ENCODE results near the gene KIF16B. TPM values are rescaled to one million over a fixed set of nuclear protein-coding genes. Genes with fewer than 3 reads are reported as not detected.

KIF16B gene
- total RNA-seq, 1 donor from 2014 or later: 17.6 TPM

DNA sequence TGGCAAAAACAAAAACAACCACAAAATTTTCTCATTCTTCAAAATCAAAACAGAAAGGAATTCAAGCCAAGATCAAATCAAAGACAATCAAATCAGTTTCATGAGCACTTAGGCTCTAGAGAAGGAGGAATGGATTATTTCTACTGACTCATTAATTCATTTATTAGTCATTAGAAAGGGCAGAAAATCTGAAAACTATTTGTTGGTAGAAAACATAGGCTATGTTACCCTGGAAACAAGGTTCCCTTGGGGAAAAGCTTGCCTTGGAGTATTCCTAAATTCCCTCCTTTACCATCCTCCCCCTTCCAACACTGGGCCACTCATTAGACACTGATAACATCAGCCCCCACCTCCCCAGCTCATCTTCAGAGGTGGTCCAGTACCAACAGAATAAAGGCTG, 17.5 kb downstream of the KIF16B start:
- DNase-seq (ENCODE audit: low spot score): no peak

DNA sequence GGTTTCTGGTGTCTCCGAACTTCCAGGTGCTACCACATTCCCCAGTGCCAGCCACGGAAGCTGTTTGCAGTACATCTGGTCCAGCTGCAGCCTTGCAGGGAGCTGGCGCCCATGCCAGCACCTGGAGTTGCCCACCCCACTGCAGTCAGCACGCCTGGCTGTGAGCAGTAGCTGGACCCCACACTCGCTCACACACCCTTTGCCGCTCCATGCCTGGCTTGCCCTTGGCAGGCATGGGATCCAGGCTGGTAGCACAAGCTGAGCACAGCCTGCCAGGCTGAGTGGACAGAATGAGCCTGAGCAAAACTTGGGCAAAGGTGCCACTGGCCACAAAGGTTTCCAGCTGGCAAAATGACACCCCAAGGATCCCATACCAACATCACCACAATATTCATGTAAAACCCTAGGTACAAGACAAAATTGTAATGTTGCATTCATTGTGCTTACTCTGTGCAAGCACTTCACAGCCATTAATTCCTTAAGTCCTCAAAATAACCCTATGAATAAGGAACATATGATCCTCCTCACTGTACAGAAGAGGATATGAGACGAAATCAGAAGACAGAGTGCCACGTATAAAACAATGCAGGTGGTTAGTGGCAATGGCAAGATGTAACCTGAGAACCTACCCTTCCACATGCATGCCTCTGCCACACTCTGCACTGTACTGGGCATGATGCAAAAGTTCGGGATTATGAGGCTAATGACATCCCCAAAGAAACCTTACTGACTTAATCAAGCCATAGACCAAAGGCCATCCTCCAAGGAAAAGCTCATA, 18.3 kb downstream of the KIF16B start:
- DNase-seq (ENCODE audit: low spot score): no peak

DNA sequence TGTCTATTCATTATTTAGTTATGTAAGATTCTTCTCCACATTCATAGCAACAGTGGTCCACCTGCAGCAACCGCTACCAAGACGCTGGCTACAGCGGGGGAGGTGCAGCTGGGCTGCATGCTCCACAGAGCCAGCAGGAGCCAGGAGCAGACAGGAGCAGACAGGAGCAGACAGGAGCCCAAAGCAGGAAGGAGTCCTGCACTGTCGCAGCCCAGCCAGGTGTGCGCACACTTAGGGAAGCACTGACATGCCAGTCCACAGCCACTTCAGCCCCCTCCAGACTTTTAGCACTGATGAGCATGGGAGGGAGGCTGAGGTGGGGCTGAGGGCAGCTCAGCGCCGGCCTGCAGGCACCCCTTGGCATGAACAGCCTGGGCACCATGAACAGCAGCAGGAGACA, 19.6 kb downstream of the KIF16B start:
- DNase-seq (ENCODE audit: low spot score): no peak

DNA sequence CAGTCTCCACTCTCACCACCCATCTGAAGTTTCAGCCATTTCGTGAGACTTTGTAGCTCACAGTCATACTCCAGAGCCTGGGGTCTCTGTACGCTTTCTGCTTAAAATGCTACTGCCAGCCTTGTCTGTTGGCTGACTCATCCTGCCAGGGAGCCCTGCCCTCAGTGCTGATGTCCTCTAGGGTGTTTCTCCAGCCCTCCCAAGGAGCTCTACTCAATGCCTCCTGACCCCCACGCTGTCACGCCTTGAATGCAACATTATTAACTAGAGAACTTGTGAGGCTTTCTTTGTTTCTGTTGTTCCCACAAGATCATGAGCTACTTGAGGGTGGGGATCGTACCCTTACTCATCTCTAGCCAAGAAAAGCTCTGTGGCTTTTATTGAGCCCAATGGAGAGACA, 20.1 kb downstream of the KIF16B start:
- no peak for DNase-seq (ENCODE audit: low spot score)

DNA sequence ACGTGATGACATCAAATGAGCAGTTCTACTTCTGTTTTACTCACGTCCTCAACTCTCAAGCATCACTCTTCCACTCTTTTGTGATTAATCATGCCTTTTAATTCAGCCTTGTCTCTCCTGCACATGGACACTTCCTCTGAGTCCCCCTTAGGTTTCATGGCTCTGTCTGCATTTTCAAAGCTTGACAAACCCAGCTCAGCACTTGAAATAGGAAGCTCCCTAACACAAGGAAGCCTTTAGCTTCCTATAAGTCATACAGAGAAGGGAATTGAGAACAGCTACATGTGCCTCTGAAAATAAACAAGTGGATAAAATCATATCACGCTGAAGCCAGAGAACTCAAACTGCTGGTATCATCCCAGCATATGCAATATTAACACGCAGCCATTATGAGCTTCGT, 21.2 kb downstream of the KIF16B start:
- DNase-seq (ENCODE audit: low spot score): no peak

DNA sequence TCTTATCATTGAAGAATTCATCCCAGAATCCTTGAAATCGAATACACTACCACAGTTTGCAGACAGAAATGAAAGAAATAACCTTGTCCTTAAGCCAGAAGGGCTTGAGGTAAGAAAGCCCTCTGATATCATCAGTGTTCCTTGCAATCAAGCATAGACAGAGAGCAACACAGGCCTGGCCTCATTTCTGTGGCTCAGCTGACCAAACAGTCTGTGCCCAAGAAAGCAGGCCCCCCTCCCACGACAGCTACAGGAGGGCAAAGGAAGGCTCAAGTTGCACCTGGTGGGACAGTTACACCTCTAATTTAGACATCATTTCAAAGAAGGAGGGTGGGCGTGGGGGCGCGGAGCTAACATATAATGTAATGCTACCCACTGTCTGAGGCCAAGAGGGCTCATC, 21.6 kb downstream of the KIF16B start:
- no peak for DNase-seq (ENCODE audit: low spot score)

DNA sequence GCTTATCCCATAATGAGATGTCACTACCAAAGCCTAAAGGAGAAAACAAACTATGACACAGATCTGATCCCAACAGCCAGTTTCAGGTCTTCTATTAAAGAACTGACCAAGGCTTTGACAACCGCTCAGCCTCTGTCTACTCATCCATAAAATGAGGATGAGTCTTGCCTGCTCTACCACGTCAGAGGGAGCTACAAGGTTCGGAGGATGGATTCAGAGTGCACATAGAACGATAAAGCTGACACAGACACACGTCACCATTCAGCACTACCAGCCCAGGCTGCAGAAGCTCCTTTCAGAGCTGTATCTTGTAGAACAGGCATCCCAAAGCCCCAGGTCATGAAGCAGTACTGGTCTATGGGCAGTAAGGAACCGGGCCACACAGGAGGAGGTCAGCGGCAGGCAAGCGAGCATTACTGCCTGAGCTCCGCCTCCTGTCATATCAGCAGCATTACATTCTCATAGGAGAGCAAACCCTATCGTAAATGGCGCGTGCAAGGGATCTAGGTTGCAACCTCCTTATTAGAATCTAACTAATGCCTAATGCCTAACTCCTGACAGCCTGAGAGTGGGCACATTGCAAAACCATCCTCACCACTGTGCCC, 25.1 kb downstream of the KIF16B start:
- DNase-seq (ENCODE audit: low spot score): no peak

DNA sequence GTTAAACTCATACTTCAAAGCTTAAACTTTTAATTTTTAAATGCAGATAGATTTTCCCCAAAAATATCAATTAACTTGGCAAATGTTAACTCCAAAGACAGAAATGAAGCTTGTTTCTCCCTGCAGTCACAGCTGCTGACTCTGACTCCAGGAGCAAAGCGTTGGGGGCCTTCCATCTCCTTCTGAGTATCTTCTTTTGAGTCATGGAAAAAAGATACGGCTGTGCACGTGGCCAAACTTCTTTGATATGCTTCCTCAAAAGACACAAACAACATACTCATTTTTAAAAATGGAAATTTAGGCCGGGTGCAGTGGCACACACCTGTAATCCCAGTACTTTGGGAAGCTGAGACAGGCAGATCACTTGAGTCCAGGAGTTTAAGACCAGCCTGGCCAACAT, 28.3 kb downstream of the KIF16B start:
- no peak for DNase-seq (ENCODE audit: low spot score)

DNA sequence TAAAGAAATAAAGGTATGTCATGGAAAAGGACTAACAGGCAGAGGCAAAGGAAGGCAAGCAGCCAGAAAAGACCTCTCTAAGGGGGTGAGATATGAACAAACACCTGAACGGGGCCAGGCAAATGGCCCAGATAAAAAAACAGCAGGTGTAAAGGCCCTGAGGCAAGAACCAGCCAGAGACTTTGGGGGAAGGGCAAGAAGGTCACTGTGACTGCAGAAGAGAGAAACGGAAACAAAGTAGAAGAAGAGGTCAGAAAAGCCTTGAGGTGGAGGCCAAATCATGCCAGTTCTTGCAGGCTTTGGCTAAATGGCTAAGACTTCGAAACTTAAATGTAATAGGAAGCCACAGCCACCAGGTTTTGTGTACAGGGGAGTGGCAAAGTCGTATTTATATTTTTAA, 30.8 kb downstream of the KIF16B start:
- no peak for DNase-seq (ENCODE audit: low spot score)

DNA sequence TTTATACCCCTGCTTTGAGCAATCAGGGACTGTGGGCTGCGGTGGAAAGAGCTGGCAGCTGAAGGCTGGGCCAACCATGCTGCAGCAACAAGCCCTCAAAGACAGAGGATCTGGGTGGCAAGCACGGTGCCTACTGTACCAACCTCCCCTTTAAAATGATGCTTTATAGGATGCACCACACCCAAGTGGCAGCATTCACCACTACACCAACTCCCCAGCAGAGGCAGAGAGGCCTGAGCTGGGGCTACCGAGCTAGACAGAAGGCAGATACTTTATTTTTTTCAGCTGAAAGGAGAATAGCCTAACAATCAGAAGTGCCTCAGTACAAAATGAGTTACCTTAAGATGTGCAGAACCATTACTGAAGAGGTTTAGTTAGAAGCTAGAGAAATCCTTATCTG, 31.4 kb downstream of the KIF16B start:
- DNase-seq (ENCODE audit: low spot score): no peak

DNA sequence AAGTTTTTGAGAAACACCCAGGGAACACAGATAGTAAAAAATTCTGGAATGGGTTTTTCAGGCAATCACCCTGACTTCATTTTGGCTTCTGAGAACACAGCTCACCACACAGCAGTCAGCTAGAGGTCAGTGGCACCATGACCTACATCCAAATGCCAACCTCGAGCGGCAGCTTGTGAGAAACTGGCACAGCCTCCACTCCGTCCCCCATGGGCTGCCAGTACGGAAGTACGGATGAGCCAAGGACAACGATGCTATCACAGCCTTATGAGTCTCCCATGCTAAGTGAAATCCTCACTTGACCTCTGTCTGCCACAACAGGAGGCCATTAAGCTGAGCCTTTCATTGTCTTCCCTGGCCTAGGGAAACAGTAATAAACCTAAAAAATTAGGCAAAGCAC, 32.0 kb downstream of the KIF16B start:
- no peak for DNase-seq (ENCODE audit: low spot score)

DNA sequence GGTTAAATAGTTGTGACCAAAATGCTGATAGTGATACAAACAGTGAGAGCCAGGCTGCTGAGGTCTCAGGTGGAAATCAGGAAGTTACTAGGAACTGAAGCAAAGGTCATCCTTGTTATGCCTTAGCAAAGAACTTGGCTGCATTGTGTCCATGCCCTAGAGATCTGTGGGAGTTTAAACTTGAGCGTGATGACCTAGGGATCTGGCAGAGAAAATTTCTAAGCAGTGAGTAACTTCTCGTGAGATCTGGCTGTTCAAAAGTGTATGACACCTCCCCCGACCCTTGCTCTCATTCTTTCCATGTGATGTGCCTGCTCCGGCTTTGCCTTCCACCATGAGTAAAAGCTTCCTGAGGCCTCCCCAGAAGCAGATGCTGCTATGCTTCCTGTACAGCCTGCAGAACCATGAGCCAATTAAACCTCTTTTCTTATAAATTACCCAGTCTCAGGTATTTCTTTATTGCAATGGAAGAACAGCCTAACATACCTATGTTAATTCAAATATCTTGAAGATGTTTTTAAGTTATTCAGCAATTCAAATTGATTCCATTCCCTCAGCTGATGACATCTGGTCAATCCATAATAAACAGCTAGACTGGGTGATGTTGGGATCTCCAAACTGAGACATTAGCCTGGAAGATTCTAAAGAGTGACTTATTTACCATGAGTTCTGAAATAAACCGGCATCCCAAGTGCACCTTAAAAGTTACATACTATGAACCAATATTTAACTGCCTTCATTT, 33.8 kb downstream of the KIF16B start:
- no peak for DNase-seq (ENCODE audit: low spot score)

DNA sequence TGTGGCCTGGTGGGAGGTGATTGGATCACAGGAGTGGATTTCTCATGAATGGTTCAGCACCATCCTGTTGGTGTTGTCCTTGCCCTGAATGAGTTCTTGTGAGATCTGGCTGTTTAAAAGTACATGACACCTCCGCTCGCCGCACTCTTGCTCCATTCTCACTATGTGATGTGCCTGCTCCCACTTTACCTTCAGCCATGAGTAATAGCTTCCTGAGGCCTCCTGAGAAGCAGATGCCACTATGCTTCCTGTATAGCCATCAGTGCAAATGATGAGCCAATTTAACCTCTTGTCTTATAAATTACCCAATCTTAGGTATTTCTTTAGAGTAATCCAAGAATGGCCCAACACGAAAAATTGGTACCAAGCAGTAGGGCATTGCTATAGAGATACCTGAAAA, 34.5 kb downstream of the KIF16B start:
- no peak for DNase-seq (ENCODE audit: low spot score)

DNA sequence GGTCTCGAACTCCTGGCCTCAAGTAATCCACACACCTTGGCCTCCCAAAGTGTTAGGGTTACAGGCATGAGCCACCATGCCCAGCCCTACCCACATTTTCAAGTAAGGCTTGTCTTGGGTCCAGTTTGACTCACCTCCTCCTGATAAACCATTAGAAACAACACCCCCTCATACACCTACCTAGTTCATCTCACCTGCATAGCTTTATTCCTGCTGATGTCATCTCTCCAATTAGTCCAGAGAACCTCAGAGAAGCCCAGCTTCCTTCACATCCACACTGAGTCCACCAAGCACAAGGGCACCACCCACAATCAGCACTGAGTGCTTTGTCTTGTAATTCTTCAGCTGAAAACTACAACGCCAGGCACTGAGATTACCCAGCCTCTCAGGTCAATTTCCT, 35.3 kb downstream of the KIF16B start:
- no peak for DNase-seq (ENCODE audit: low spot score)

DNA sequence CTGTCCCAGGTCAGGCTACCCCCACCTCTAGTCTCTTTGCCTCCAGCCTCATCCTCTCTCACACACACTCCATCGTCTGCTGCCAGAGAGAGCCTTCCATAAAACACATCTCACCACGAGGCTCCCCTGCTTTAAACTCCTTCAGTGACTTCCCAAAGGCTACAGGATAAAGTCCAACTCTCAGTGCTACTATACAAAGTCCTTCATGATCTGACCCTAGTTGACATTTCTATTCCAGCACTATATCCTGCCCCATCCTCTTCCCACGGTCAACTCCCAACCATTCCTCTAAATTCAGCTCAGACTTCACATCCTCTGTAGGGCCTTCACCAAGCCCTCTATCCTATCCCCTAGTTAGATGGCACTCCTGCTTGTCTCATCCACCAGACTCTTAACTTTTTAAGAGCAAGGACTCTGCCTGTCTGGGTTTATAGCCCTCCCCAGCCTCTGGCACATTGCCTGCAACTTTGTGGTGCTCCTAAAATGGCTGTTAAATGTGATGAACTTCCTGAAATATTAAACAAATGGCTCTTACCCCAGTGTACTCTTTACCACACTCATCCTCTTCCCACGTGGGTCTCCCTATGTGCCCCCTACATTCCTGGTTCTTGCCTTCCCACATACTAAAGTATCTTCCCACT, 36.1 kb downstream of the KIF16B start:
- no peak for DNase-seq (ENCODE audit: low spot score)

DNA sequence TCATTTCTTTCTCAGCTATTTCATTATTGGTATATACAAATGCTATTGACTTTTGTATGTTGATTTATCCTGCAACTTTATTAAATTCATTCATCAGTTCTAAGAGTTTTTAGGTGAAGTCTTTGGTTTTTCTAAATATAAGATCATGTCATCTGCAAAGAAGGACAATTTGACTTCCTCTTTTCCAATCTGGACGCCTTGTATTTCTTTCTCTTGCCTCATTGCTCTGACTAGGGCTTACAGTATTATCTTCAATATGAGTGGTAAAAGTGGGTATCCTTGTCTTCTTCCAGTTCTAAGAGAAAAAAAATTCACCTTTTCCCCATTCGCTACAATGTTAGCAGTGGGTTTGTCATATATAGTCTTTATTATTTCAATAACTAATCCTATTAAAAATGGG, 38.0 kb downstream of the KIF16B start:
- no peak for DNase-seq (ENCODE audit: low spot score)

DNA sequence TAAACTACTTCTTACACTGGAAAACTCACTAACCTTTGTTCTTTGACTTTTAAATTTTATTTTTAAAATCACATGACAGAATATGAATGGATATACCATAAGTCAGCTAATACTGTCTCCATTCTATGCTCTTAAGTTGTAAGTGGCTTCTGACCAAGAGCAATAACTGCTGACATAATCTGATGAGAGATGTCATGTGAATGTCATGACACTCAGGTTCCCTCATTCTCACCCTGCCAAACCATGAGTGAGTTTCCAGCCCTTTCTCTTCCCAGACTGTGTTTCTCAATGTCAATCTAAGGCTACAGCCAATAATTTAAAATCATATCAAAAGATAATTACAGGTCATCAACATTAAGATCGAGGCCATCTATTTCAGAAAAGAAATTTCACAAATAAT, 39.7 kb downstream of the KIF16B start:
- DNase-seq (ENCODE audit: low spot score): no peak

DNA sequence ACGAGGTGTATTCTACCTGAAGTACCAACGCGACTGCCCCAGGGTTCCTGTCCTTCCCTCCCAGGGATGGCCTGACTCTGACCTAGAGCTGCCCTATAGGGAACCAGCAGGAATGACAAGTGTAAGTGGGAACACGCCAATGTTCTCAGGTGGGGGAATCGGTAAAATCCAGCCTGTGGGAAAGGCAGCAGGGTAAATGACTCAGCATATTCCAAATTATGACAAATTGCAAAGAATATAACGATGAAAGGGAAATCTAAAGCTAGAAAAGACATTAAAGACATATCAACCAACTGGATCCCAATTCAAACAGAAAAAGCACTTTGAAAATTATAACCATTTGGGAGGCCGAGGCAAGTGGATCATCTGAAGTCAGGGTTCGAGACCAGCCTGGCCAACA, 41.8 kb downstream of the KIF16B start:
- no peak for DNase-seq (ENCODE audit: low spot score)

DNA sequence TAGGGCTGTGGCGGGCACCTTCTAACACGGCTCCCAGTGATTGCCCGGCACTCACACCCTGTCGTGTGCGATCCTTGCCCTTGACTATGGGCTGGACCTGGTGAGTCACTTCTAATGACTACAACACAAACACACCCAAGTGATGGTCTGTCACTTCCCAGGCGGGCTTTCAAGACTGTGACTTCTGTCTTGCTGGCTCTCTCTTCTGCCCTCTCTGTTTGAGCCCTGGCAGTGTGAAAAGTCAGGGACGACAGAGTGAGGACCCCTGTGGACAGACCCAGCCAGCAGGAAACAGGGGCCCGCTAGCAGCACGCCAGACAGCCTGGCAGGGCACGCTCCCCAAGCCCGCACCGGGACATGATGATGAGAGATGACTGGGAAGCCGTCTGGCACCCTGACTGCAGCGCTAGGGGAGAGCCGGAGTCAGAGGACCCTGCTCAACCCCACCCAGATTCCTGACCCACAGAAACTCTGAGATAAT, 43.0 kb downstream of the KIF16B start:
- DNase-seq (ENCODE audit: low spot score): no peak

DNA sequence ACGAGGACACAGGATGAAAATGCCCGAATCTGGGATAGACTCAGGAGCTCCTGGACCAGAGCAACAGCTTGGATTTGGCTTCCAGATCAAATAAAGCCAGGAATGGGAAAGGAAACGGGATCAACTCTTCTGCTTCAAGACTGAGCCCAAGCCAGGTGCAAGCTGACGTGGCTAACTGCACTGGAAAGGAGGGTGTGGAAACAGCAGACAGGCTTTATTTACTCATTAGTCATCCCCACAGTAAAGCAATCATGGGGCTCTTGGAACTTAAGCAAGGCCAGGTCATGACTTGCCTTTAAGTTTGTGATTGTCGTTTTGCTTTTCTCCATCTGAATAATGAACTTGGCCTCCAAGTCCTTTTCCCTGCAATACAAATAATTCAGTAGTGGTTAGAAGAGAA, 45.2 kb downstream of the KIF16B start:
- peak; percentile 36 for DNase-seq (ENCODE audit: low spot score)

DNA sequence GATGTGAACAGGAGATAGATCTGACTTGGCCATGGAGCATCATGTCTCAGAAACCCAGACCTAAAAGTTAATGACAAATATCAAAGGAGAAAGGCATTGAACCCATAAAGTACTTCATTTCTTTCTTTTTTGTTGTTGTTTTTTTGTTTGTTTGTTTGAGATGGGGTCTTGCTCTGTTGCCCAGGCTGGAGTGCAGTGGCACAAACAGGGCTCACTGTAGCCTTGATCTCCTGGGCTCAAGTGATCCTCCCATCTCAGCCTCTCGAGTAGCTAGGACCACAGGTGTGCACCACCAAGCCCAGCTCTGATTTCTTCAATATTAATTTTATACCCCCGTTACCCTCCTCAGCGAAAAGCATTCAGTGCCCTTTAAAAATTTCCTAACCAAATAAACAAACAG, 45.8 kb downstream of the KIF16B start:
- DNase-seq (ENCODE audit: low spot score): no peak

Data from umbilical cord (tissue), 2 donors.